A549 (cell line): ENCODE data around the gene SNX2. TPM values are rescaled to one million over a fixed set of nuclear protein-coding genes. Genes with fewer than 3 reads are reported as not detected.

ENCODE experiments used
- ATAC-seq, 2 experiments: fragments of 200-7000 bp in 1 of 2; fragments of >200 bp in 1 of 2; cut with Nextera tagmentation in 1 of 2; cut with Tn5 transposase in 1 of 2; 3 replicates each; pipeline versions ENCODE4 v1.8.0 to v1.9.1; 2018 to 2020; ENCODE audit warnings: mild to moderate bottlenecking in 1 of 2, moderate library complexity in 1 of 2
- CTCF ChIA-PET: fragments of 300-600 bp; sonication (Branson Sonifier 250); formaldehyde crosslinking; extraction: SDS; loops from one replicate; lab custom pipeline; 2021; ENCODE audit warnings: antibody characterized with exemption, inconsistent platforms; lab: Yijun Ruan, JAX
- POLR2A ChIA-PET: fragments of 350-600 bp; formaldehyde crosslinking; extraction: SDS; loops from one replicate; lab custom pipeline; 2021; ENCODE audit warnings: antibody characterized with exemption, inconsistent platforms; lab: Yijun Ruan, JAX
- DNase-seq, 2 experiments: peaks; one replicate each; pipeline versions ENCODE4 v3.0.0 to v3.0.0-alpha.2; 2011 to 2016; ENCODE audit warnings: low read depth in 1 of 2, low spot score in 1 of 2
- FAIRE-seq: peaks from 2 replicates; lab custom pipeline; 2011; peaks lifted over from hg19 to GRCh38; lab: Jason Lieb, UNC
- H3K27ac ChIP-seq, 2 experiments: fragments of >200 bp; sonication (Bioruptor Twin); formaldehyde crosslinking; 3 replicates each; pipeline ENCODE4 v1.5.1; 2016 to 2017
- H3K4me1 ChIP-seq: fragments of >200 bp; sonication (Bioruptor Twin); formaldehyde crosslinking; 3 replicates; pipeline ENCODE4 v1.6.1; 2016
- H3K4me2 ChIP-seq: fragments of >200 bp; sonication (Bioruptor Twin); formaldehyde crosslinking; 3 replicates; pipeline ENCODE4 v1.6.1; 2016
- H3K4me3 ChIP-seq: fragments of >200 bp; sonication (Bioruptor Twin); formaldehyde crosslinking; 3 replicates; pipeline ENCODE4 v1.5.1; 2016
- H3K9me3 ChIP-seq: fragments of >200 bp; sonication (Bioruptor Twin); formaldehyde crosslinking; 3 replicates; pipeline ENCODE4 v1.6.1; 2016
- CBX8 ChIP-seq: fragments of 200-600 bp; sonication (generic); IDR thresholded peaks from 2 replicates; pipeline ENCODE4 v1.6.1; 2016
- CEBPB ChIP-seq, 2 experiments: fragments of >200 bp in 1 of 2; sonication (Bioruptor Twin) in 1 of 2; formaldehyde crosslinking in 1 of 2; IDR thresholded peaks; 2 replicates each; pipeline ENCODE4 v1.6.1; 2012 to 2016
- CHD2 ChIP-seq: fragments of 150-350 bp; IDR thresholded peaks from 2 replicates; pipeline ENCODE4 v1.6.1; 2014; ENCODE audit warnings: low read length; ENCODE audit not compliant: partially characterized antibody
- E2F6 ChIP-seq: IDR thresholded peaks from 2 replicates; pipeline ENCODE4 v1.6.1; 2012; ENCODE audit warnings: low read depth, borderline replicate concordance
- EP300 ChIP-seq, 2 experiments: fragments of >200 bp; sonication (Bioruptor Twin); formaldehyde crosslinking; IDR thresholded peaks; 2 replicates in 1 of 2; 3 replicates in 1 of 2; pipeline ENCODE4 v1.6.1; 2016 to 2017
- FOSL2 ChIP-seq, 2 experiments: fragments of 450-650 bp in 1 of 2; fragments of >200 bp in 1 of 2; sonication (Bioruptor Twin) in 1 of 2; formaldehyde crosslinking; IDR thresholded peaks; 2 replicates each; pipeline versions ENCODE4 v1.5.0 to v1.6.1; 2016 to 2020; ENCODE audit warnings: mild to moderate bottlenecking in 1 of 2, moderate library complexity in 1 of 2
- JUN ChIP-seq, 2 experiments: fragments of >200 bp; sonication (Bioruptor Twin); formaldehyde crosslinking; IDR thresholded peaks; 2 replicates in 1 of 2; 3 replicates in 1 of 2; pipeline ENCODE4 v1.6.1; 2016 to 2017
- MAFK ChIP-seq: fragments of 450-650 bp; IDR thresholded peaks from 2 replicates; pipeline ENCODE4 v1.6.1; 2014; ENCODE audit not compliant: partially characterized antibody
- MYC ChIP-seq: IDR thresholded peaks from 2 replicates; pipeline ENCODE4 v1.6.1; 2012; ENCODE audit warnings: mild to moderate bottlenecking, inconsistent platforms, low read length, improper control_type of control experiment, borderline replicate concordance
- PHF8 ChIP-seq: fragments of 200-600 bp; sonication (generic); IDR thresholded peaks from 2 replicates; pipeline ENCODE4 v1.6.1; 2016; ENCODE audit warnings: low read depth, mild to moderate bottlenecking, antibody characterized with exemption, moderate library complexity, borderline replicate concordance
- RAD21 ChIP-seq, 2 experiments: fragments of >200 bp in 1 of 2; sonication (Bioruptor Twin) in 1 of 2; formaldehyde crosslinking in 1 of 2; IDR thresholded peaks in 1 of 2; conservative IDR thresholded peaks in 1 of 2; 2 replicates in 1 of 2; 3 replicates in 1 of 2; pipeline ENCODE4 v1.6.1; 2012 to 2018; ENCODE audit warnings: inconsistent platforms in 1 of 2
- REST ChIP-seq: fragments of 200-600 bp; sonication (generic); IDR thresholded peaks from 2 replicates; pipeline ENCODE4 v1.6.1; 2016; ENCODE audit warnings: antibody characterized with exemption, mild to moderate bottlenecking, moderate library complexity
- RNF2 ChIP-seq: fragments of 200-600 bp; sonication (generic); IDR thresholded peaks from 2 replicates; pipeline ENCODE4 v1.6.1; 2016; ENCODE audit warnings: low read depth, mild to moderate bottlenecking, antibody characterized with exemption, moderate library complexity, borderline replicate concordance
- SMC3 ChIP-seq: fragments of >200 bp; sonication (Bioruptor Twin); formaldehyde crosslinking; IDR thresholded peaks from 3 replicates; pipeline ENCODE4 v1.6.1; 2018; ENCODE audit warnings: inconsistent platforms
- SREBF2 ChIP-seq: fragments of 450-650 bp; IDR thresholded peaks from 2 replicates; pipeline ENCODE4 v1.6.1; 2014; ENCODE audit warnings: mild to moderate bottlenecking, moderate library complexity
- ZFP36 ChIP-seq: fragments of 450-650 bp; IDR thresholded peaks from 2 replicates; pipeline ENCODE4 v1.6.1; 2014; ENCODE audit warnings: borderline replicate concordance; ENCODE audit not compliant: partially characterized antibody
- WGBS: methylation state at CpG from one replicate; pipeline ENCODE4 v1.1.6; 2017; ENCODE audit errors: missing lambda C conversion rate; 5-methylcytosine and 5-hydroxymethylcytosine counted together
- polyA plus RNA-seq, 4 experiments: library from polyadenylated mRNA; depleted of rRNA in 3 of 4; stranded (reverse); fragments of >200 nt; fragmentation: RNase III in 1 of 4; extraction: RNeasy Plus Mini Kit Qiagen cat#74134 plus additional on column Dnase treatment in 1 of 4; gene quantifications; 2 replicates in 3 of 4; 3 replicates in 1 of 4; pipeline ENCODE4 v1.2.3, GENCODE V29; 2011 to 2017
- TF ChIP-seq, protein P1 (sequence below): fragments of 150-350 bp; IDR thresholded peaks from 2 replicates; pipeline ENCODE4 v1.6.1; 2014; ENCODE audit warnings: low read depth, mild to moderate bottlenecking, low read length

Gene SNX2
- polyA plus RNA-seq, 2 of the 4 experiments (the other 2 are of a cell fraction): 52.9 to 60.6 TPM

GRCh38 chr5:122755783-122756182, 19.1 kb upstream of the SNX2 start:
- Histone ChIP-seq H3K9me3 (no peaks in the 10 kb centered on the region), H3K4me3 (no peak overlapping the region), H3K27ac (no peak overlapping the region), H3K4me2 (no peak overlapping the region), H3K4me1 (no peaks in the 10 kb centered on the region)
- 65% methylated on average over 2 of the region's 2 CpGs for whole genome bisulfite sequencing
- POLR2A ChIA-PET: no interaction called here
- DNase-seq (no peak), ATAC-seq (peak in 1 of 2 experiments; percentile 30; a peak in 1 of 6 replicates), FAIRE-seq (no peak)
- CTCF ChIA-PET: no interaction called here
- TF ChIP-seq SMC3: no peak
- TF ChIP-seq ZFP36: no peak
- no peak for TF ChIP-seq E2F6
- TF ChIP-seq FOSL2 (IDR thresholded peaks at IDR 0.05): no peak
- no peak for TF ChIP-seq FOSL2 (CRISPR knock-in tag; IDR thresholded peaks at IDR 0.05)
- no peak for TF ChIP-seq JUN (IDR thresholded peaks at IDR 0.05)
- TF ChIP-seq CEBPB (IDR thresholded peaks at IDR 0.05): no peak
- no peak for TF ChIP-seq CBX8
- no peak for TF ChIP-seq PHF8
- TF ChIP-seq EP300 (IDR thresholded peaks at IDR 0.05): no peak
- TF ChIP-seq, protein P1, sequence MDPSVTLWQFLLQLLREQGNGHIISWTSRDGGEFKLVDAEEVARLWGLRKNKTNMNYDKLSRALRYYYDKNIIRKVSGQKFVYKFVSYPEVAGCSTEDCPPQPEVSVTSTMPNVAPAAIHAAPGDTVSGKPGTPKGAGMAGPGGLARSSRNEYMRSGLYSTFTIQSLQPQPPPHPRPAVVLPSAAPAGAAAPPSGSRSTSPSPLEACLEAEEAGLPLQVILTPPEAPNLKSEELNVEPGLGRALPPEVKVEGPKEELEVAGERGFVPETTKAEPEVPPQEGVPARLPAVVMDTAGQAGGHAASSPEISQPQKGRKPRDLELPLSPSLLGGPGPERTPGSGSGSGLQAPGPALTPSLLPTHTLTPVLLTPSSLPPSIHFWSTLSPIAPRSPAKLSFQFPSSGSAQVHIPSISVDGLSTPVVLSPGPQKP: no peak
- no peak for TF ChIP-seq CHD2
- no peak for TF ChIP-seq MYC
- no peak for TF ChIP-seq MAFK
- TF ChIP-seq RNF2: no peak
- TF ChIP-seq REST: no peak
- TF ChIP-seq RAD21 (conservative IDR thresholded peaks at IDR 0.05 in 1 of 2, IDR thresholded peaks at IDR 0.05 in 1 of 2): no peak
- TF ChIP-seq SREBF2: no peak

DNA sequence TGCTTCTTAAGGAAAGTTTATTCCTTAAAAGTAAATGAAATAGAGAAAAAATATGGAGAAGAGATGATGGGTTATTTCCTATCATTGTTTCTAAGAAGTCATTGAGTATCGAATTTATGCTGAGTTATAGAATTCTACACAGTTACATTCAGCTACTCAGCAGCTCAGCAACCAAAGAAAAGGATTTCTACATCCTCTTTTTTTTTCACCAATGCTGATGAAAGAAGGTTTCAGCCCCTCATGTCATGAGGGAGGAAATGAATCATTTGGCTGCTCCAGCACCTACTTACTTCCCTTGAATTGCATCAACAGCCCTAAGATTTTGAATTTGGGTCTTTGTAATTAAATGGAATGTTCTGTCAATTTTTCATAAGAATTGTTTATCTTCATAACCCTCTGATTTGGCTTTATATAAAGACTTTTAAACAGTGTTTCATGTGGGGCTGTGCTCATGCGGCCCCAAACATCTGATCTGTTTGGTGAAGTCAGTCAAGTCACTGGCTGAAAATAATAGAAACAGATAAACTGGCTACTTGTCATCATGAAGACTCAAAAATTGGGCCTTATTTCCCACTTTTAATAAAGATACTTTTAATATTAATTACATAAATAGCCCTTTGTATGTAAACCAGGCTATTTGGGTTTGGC, 18.5 kb upstream of the SNX2 start:
- H3K4me1 ChIP-seq: no peaks in the 10 kb centered on the region
- ATAC-seq: no peak
- ChIA-PET POLR2A (no interaction called here), CTCF (no interaction called here)
- no peak overlapping the region for H3K4me2 ChIP-seq
- no peak for TF ChIP-seq REST
- TF ChIP-seq MAFK: peak; percentile 45
- no peak overlapping the region for H3K27ac ChIP-seq
- H3K4me3 ChIP-seq: no peak overlapping the region
- FAIRE-seq: no peak
- DNase-seq: no peak
- no peaks in the 10 kb centered on the region for H3K9me3 ChIP-seq
- WGBS: 62% methylated on average over 2 of the region's 2 CpGs
